Hepatocyte (in vitro differentiated cells): ENCODE measurements around the gene CDHR1.

Source experiments
- CTCF ChIP-seq: fragments of 200-600 bp; sonication (generic); IDR thresholded peaks from 2 replicates; pipeline ENCODE4 v1.5.1; 2016; ENCODE audit warnings: antibody characterized with exemption, mild to moderate bottlenecking; ENCODE audit not compliant: poor library complexity
- EZH2 ChIP-seq: fragments of 200-600 bp; sonication (generic); IDR thresholded peaks from 2 replicates; pipeline ENCODE4 v1.6.1; 2016; ENCODE audit warnings: antibody characterized with exemption, mild to moderate bottlenecking, borderline replicate concordance
- EZH2phosphoT487 ChIP-seq: fragments of 200-600 bp; sonication (generic); IDR thresholded peaks from one replicate; pipeline ENCODE4 v1.6.1; 2018; ENCODE audit warnings: antibody characterized with exemption, mild to moderate bottlenecking, low read depth, moderate library complexity; ENCODE audit not compliant: unreplicated experiment, severe bottlenecking

DNA sequence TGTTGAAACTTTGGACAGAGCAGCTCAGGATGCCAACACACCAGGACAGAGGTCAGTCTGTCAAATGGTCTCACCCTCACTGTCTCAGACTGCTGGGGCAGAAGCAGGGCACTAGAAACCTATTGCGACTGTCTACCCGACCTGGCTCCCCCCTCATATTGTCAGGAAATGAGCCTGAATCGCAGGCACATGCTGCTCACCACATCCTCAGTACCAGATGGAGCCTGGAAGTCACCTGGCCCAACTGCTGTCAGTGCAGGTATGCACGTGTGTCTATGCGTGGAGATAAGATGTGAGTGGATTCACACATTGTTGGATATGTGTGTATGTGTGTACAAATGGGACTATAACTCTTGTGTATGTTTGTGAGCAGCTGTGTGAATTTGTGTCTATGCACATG is 3.2 kb upstream of the CDHR1 start:
- TF ChIP-seq CTCF (no peak), EZH2 (no peak), EZH2phosphoT487 (no peak)
